H1 (cell line): Measurements from ENCODE around the gene GDPD5.

Experiments
- CHD2 ChIP-seq: IDR thresholded peaks from 2 replicates; pipeline ENCODE4 v1.6.1; 2012; ENCODE audit warnings: low read length, improper control_type of control experiment
- CTCF ChIP-seq, 3 experiments: IDR thresholded peaks; 1 replicate in 2 of 3; 2 replicates in 1 of 3; pipeline versions ENCODE4 v1.5.1 to v1.6.1; 2011; ENCODE audit warnings: low read length in 3 of 3, mild to moderate bottlenecking in 3 of 3, inconsistent platforms in 2 of 3, low read depth in 1 of 3, moderate library complexity in 1 of 3; ENCODE audit not compliant: insufficient read depth in 1 of 3; ENCODE audit errors: control extremely low read depth in 1 of 3
- EGR1 ChIP-seq: IDR thresholded peaks from 2 replicates; pipeline ENCODE4 v1.6.1; 2011; ENCODE audit warnings: low read depth, low read length, borderline replicate concordance
- EP300 ChIP-seq, 2 experiments: IDR thresholded peaks; 1 replicate in 1 of 2; 2 replicates in 1 of 2; pipeline ENCODE4 v1.6.1; 2011 to 2012; ENCODE audit warnings: low read depth in 2 of 2, low read length in 2 of 2, mild to moderate bottlenecking in 2 of 2, borderline replicate concordance in 1 of 2, inconsistent platforms in 1 of 2, moderate library complexity in 1 of 2
- EZH2 ChIP-seq: fragments of 200-600 bp; sonication (generic); IDR thresholded peaks from 2 replicates; pipeline ENCODE4 v1.7.1; 2012; ENCODE audit warnings: low read depth, mild to moderate bottlenecking, moderate library complexity, low read length, inconsistent platforms; ENCODE audit not compliant: severe bottlenecking
- MAX ChIP-seq: IDR thresholded peaks from 2 replicates; pipeline ENCODE4 v1.6.1; 2012; ENCODE audit warnings: inconsistent platforms
- RNF2 ChIP-seq: fragments of 200-900, 300-1000 bp; sonication (generic); IDR thresholded peaks from 2 replicates; pipeline ENCODE4 v1.7.1; 2016; ENCODE audit warnings: borderline replicate concordance, low read depth, mild to moderate bottlenecking, antibody characterized with exemption, low read length; ENCODE audit not compliant: poor library complexity, severe bottlenecking; ENCODE audit errors: missing control alignments

DNA sequence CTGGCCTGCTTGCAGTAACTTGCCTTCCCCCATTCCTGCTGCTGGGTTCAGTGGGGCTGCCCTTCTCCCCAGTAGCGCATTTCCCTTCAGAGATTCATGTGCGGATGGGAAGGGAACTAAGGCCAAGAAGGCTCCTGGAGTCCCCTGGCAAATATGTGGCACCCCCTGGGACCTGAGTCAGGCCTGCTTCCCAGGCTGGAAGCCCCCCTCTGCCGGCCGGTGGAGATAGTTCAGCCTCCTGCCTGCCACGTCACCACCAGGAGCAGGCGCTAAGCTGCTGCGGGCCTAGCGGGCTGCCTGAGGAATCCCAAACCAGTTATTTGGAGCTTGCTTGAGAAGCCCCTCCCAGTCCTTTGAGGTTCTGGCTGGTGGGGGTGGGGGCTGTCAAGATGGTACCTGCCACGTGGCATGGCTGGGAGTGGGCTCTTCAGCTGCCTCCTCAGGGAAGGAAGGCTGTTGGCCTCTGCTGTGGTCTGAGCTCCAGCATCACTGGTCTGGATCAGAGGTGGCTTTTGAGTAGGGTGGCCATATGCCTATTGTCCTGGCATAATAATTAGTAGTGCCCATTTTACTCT lies 38.3 kb upstream of the GDPD5 start:
- peak; percentile 66 to 86 (median 70) for TF ChIP-seq CTCF (IDR thresholded peaks at IDR 0.05; ENCODE audit: control extremely low read depth in 1 of 3, insufficient read depth in 1 of 3, low read depth in 1 of 3, low read length in 3 of 3)
- TF ChIP-seq EP300 (IDR thresholded peaks at IDR 0.05; ENCODE audit: borderline replicate concordance in 1 of 2, low read depth in 2 of 2, low read length in 2 of 2), result peak in 1 of 2 experiments; percentile 58; a peak in 1 of 3 replicates
- TF ChIP-seq EGR1, result no peak
- no peak for TF ChIP-seq EZH2
- TF ChIP-seq CHD2, result no peak
- TF ChIP-seq MAX, result peak; percentile 92
- no peak for TF ChIP-seq RNF2
